SK-N-DZ (cell line): ENCODE data around the gene CELF6. TPM values are rescaled to one million over a fixed set of nuclear protein-coding genes. Genes with fewer than 3 reads are reported as not detected.

ENCODE experiments used
- DNase-seq: peaks from one replicate; pipeline ENCODE4 v3.0.0-alpha.2; 2015; ENCODE audit warnings: low spot score
- polyA plus RNA-seq, 2 experiments: library from polyadenylated mRNA; depleted of rRNA; stranded (reverse); fragments of >200 nt; gene quantifications; 2 replicates each; pipeline ENCODE4 v1.2.3, GENCODE V29; 2014

The CELF6 gene
- 3.0 and 3.4 TPM in 2 replicates for polyA plus RNA-seq (2014; cell fraction: cytosol; rRNA removed)
- 6.7 and 7.7 TPM in 2 replicates for polyA plus RNA-seq (2014; cell fraction: nucleus; rRNA removed)

DNA sequence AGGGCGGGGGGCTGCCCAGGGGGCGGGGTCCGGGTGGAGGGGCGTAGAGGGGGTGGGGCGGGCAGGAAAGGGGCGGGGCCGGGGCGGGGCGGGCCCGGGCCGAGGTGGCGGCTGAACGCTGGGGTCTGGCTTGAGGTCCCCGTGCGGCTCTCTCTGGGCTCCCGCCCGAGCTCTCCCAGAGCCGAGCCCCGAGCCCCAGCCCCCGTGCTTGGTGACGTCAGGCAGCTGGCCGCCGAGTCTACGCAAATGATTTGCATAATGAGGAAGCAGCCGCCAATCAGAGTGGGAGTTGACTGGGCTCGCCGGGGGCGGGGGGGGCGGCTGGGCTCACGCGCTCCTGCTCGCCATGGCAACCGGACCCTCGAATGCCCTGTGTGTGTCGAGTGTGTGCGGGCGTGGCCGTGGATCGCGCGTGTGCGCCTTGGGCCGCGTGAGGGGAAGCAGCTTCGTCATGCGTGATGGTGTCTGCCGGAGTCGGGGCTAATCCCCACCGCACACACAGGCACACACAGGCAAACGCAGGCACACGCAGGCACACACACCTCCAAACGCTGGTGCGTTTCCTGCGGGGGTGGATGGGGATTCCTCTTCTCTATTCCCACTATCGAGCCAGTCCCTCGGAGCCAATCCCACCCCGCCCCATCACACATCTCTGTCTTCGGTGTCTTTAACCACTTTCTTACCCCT lies at the start of gene CELF6:
Gene CELF6 (minus strand): TSS at position 173 of the 687 bp plus-strand sequence. CDS start 283 bp downstream, outside the sequence.
- DNase-seq: peak; percentile 96

DNA sequence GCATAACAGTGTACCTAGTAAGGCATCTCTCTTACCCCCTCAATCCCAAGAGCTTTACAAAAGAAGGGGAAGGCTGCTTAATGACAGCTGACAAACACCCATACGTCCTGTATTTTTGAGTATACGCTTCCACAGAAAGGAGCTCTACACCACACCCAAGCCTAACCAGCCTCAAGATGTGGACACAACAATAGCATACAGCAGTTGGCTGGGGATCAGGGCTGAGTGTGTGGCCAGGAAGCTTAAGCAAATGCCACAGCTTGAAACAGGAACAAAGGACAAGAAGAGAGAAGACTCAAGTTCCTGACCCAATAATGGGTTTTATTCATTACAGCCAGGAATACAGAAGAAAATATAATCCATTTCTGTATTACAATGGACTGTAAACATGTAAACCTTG lies 48.9 kb upstream of the CELF6 start:
- DNase-seq: no peak

DNA sequence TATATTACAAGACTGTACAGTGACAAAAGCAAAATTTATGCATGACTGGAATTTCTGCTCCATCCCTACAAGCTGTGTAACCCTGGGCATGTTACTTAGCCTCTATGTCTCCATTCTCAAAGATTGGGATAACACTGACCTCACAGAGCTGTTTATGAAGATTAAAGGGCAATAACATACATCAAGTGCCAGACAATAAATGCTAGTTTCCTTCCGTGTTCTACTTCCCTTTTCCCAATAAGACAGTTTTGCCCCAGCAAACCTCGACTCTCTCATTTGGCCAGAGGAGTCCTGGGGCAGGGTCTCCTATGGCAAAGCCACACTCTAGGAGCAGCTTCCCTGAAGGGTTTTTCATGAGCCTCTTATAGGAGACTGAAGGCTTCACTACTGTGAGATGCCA lies 48.4 kb upstream of the CELF6 start:
- no peak for DNase-seq

DNA sequence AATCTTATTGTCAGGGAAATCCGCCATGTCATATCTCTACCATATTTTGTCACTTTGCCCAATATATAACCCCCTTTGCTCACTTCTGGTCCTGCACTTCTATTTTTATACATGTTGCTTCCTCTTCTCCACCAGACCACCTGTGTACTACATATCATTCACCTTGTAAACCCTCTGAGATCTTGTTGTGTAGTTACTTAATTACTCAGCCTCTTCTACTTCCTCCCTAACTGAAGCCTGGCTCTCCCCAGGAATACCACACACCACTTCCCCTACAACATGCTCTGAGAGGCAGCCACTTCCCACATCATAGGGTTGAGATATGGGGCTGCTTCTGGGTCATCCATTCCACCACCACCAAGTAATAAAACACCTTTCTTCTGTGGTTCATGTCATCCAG lies 45.9 kb upstream of the CELF6 start:
- DNase-seq: no peak

DNA sequence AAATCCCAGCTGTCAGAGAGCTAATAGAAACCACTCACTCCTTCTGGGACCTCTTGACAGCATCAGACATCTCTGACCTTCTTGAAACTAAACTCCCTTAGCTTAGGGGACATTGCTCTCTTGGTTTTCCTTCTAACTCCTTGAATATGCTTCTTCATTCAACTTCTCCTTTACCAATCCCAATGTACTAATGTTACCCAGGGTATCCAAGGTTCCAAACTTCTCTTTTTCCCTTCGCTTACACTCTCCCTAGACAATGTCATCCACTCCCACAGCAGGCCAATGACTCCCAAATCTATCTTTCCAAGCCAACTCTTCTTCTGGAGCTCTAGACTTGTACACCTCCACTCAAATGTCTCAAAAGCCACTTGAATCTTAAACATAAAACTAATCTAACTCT lies 41.2 kb upstream of the CELF6 start:
- no peak for DNase-seq

DNA sequence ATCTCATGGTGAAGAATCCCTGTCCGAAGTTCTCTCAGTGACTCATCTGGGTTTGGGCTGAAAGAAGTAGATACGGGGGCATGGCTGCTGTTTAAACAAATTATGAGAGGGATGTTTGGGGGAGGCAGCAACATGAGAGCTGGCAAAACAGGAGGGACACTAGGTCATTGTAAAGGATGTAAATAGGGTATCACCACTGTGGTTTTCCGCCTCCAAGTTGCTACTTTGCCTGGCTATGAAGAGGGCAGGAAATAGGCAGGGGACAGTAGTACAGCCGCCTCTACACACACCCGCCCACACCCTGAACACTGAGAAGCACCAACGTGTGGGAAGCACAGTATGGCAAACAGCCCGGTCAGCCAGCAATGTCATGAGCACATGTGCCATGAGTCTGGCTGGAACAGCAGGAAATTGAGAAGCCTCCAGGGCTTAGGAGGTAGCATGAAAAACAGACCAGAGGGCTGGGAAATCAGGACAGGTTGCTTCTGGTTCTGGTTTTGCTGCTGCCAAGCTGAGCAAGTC lies 38.8 kb upstream of the CELF6 start:
- no peak for DNase-seq

DNA sequence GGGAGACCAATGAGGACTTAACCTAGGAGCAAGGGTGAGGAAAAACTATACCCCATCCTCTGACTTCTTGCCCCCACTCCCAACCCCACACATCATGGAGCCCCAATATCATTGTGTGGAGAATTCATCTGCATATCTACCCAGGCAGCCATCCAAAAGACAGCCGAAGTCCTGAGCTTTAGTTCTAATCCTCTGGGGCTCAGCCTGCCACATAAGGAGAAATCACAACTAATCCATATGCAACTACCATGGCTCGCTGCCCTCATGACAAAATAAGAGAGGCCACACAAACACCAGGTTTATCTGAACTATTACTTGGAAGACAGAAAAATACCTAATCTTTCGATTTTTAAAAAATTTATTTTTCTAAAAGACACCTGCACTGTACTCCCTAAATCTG lies 38.2 kb upstream of the CELF6 start:
- DNase-seq: no peak

DNA sequence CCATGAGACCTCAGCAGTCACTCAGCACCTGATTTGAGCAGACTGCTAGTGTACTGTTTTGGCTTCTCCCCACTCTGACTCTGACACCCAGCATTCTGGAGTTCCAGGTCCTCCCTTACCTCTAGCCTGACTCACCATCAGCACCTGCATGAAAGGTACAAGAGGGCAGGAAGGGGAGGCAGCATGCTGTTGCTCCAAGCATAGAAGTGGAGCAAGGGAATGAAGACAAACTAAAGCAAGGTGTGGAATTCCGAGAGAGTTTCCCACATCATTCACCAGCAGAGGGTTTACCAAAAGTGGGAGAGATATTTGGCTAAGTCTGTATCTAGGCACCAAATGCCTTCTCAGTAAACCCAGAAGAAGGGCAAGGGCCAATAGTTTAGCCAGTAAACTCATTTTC lies 34.5 kb upstream of the CELF6 start:
- DNase-seq: no peak

DNA sequence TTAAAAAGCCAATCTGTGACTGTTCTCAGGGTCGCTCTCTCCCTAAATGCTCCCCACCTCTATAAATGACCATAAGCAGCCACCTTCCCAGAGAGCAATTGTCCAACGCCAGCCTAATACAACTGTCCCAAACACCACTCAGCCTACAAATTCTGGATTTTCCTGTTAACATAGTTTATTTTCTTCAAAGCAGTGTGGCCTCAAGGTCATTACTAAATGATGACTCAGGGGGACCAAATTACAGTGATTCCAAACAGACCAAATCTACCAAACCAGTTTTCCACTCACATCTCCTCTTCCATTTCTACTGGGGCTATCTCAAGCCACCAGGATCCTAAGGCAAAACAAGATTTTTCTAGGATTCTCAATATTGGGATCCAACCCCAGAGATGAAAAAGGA lies 33.3 kb upstream of the CELF6 start:
- no peak for DNase-seq

DNA sequence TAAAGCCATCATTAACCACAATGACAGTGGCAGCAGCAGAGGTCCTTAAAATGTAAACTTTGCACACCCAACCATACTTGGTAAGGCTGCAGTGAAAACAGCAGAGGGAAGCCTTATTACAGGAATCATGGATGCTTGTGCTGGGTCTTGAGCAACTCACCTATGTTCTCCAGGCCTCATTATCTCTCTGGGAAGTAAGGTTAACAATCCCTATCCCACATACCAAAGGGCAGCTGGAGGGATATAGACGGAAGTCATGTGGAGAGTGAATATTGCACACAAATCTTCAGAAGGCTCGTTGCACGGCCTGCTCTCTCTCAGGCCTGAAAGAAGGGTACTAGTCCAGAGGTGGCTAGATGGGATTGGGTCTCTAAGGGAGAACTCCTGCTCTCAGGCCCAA lies 25.8 kb upstream of the CELF6 start:
- no peak for DNase-seq

DNA sequence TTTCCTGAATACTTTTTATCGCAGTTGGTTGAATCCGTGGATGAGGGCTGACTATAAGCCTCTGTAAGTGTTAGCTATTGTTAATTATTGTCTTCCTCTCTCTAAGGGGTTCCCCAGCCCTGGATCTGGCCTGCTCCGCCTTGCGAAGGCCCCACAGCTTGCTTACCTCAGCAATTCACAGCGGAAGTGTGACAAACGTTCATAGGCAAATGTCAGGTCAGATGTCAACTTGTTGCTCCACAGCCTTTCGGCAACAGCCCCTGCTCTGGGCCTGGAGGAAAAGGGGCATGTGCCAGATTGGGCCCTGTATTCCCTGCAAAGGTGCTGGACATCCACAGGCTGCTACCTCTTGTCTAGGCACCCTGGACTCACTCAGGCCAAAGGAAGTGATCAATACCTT lies 25.3 kb upstream of the CELF6 start:
- DNase-seq: no peak

DNA sequence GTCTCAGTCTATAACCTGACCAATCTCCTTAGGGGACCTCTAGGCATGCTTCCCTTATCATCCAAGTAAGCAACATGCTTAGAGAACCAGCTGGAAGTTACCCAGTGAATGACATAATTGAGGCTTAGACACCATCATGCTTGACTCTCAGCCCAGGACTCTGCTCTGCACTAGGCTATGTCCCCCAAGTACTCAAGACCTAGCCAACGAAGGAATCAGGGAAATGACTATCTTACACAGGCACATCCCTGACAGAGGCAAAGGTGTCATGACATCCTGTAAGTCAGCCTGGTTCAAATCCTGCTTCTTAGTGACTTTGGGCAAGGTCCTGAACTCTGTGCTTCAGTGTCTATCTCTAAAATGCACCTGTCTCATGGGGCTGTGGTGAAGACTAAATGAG lies 24.6 kb upstream of the CELF6 start:
- DNase-seq: no peak

DNA sequence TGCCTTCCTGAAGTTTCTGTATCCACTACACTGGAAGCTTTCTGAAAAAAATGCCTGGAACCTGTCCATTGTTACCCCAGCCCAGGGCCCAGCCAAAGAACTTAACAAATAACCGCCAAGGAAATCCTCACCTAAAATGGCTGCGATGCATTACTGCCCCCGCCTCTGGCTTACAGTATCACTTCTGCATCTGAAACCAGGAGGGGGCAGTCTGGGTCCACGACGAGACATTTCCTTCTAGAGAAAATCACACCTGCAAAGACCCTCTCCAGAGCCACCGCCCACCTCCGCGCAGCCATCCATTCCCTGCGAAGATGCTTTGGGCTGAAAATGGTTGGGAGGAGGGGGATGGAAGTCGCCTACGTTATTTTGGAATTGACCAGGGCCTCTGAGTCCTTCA lies 22.4 kb upstream of the CELF6 start:
- peak; percentile 19 for DNase-seq

DNA sequence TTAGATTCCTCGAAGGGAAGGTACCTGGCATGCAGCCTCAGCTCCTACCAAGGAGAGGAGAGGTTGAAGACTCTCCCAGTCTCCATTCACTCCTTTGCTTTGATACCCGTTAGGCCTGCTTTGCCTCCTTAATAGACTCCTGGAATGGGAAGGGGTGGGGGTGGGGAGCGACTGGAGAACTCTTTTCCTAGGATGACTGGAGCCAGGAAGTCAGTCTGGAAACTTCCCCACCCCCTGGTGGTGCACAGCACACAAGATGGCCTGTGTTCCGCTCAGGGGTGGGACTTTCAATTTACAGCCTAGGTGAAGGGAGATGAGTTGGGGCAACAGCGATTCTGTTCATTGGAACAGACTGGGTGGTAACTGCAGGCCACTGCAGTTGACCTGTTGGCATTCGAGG lies 21.4 kb upstream of the CELF6 start:
- peak; percentile 26 for DNase-seq

DNA sequence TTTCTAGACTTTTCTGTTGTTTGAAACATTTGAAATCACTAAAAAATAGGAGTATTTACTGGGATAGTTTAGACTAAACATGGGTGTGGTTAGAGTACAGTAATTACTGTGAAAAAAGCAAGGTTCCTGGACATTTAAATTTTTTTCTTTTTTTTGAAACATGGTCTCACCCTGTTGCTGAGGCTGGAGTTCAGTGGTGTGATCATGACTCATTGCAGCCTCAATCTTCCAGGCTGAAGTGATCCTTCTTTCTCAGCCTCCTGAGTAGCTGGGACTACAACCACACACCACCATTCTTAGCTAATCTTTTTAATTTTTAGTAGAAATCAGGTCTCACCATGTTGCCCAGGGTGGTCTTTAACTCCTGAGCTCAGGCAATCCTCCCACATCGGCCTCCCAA lies 20.4 kb upstream of the CELF6 start:
- no peak for DNase-seq

DNA sequence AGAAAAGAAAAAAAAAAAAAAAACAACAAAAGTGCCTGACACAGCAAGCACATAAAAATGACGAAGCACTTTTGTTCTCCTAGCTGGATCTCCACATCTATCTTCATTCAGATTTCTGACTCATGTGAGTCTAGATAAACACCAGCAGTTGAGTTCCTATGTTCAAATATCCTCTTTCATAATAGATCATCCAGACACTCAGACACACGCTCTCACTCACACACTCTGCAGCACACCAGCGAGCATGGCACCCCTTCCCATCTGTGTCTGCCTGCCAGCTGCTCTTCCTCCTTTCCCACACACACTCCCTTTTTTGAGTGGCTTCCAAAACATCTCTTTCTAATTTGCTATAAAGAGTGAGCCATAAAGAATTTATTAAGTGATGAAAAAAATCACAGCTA lies 19.8 kb upstream of the CELF6 start:
- DNase-seq: no peak

DNA sequence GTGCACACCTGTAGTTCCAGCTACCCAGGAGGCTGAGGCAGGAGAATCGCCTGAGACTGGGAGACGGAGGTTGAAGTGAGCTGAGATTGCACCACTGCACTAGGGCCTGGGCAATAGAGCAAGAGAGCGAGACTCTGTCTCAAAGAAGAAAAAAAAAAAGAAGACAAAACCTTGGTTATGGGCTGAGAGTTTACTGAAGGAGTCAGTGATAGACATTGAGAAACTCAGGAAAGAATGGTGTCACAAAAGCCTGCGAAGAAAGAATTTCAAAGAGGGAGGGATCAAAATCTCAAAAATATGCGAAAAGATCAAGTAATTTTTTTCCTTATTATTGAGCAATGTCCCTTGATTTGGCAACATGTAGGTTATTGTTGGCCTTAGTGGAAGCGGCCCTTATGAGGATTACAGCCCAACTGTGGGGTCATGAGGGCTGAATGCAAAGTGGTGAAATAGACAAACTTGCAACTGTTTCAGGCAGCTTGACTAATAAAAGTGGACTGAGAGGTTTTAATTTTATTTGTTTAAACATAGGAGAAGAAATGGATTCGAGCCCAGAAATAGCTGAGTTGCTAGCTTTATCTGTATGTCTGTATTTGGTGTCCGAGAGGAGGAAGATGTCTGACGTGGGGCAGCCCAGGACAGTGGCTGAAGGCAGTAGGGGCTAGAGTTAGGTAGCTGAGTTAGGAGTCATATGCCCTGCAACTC lies 18.8 kb upstream of the CELF6 start:
- no peak for DNase-seq

DNA sequence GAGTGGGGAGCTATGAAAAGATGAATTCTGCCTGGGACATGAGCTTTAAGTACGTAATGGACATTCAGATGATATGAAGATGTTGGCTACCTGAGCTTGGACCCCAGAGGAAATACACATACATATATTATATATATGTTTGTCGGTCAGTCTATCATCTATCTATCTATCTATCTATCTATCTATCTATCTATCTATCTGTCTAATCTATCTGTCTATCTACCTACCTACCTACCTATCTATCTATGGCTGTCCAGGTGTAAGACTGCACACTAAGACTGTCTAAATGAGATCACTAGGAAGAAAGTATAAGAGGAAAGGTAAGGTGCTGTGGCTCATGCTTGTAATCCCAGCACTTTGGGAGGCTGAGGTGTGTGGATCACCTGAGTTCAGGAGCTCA lies 18.2 kb upstream of the CELF6 start:
- DNase-seq: no peak

DNA sequence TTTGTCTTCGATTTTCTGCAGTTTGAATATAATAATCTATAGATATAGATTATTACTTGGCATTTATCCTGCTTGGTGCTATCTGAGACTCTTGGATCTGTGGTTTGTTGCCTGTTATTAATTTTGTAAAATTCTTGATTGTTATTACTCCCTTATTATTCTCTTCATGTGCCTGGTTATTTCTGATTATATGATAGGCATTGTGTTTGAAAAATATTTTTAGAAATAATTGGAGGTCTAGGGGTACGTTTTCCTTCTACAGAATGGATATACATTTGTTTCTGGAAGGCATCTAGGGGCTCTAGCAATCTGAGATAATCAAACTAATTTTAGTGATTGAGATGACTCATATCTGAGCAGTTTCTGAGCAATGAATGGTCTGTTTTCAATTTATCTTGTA lies 14.9 kb upstream of the CELF6 start:
- DNase-seq: no peak

DNA sequence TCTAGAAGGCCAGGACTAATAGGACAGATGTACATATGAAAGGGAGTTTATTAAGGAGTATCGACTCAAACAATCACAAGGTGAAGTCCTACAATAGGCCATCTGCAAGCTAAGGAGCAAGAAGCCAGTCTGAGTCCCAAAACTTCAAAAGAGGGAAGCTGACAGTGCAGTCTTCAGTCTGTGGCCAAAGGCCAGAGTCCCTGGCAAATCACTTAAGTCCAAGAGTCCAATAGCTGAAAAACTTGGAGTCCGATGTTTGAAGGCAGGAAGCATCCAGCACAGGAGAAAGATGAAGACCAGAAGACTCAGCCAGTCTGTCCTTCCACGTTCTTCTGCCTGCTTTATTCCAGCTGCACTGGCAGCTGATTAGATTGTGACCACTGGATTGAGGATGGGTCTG lies 11.1 kb upstream of the CELF6 start:
- DNase-seq: no peak

DNA sequence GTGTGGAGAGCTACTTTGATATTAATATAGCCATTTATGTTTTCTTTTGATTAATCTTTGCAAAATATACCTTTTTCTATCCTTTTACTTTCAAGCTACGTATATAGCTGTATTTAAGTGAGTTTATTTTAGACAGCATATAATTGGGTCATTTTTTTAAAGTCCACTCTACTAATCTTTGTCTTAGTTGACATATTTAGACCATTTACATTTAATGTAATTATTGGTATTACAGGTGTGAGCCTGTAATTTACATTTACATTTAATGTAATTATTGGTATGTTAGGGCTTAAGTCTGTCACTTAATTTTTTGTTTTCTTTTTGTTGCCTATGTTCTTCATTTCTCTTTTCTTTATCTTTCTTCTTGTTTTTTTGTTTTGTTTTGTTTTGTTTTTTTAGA lies 3.8 kb upstream of the CELF6 start:
- DNase-seq: no peak

DNA sequence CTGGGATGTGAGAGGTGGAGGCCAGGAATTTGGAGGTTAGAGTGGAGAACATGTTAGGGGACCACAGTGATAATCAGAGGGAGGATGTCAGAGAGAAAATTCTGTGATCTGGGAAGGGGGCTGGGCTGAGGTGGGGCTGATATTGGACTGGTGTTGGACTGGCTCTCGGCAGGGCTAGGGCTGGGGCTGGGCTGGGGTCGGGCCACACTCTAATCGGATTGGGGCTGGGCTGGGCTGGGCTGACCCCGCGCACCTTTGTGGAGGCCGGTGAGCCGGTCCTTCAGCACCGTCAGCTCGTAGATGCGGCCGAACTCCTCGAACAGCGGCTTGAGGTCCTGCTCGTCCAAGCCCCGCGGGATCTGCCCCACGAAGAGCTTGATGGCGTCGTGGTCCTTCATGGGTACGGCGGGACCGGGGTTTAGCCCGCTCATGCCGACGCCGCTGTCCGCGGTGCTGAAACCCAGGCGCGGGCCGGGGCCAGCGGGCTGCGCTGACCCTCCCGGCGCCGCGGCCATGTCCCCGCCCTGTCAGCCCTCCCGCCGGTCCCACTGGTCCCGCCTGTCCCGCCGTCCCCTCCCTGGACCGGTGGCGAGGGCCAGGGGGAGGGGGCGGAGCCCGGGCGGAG lies 485 bp downstream of the CELF6 start:
- DNase-seq: no peak
